ENCODE results near the gene PGRMC2.

Gene PGRMC2

GRCh38 chr4:128311659-128312403 lies 24.2 kb upstream of the PGRMC2 start:
- no peak for DNase-seq (ENCODE audit: low read depth)
- TF ChIP-seq CTCF (IDR thresholded peaks at IDR 0.05; ENCODE audit: control insufficient read depth, insufficient read depth, low read depth, low read length, missing control alignments) = no peak
- no peak overlapping the region for H3K4me3 ChIP-seq (ENCODE audit: control insufficient read depth, low read depth, low read length)

GRCh38 chr4:128310266-128310697 lies 22.7 kb upstream of the PGRMC2 start:
- H3K4me3 ChIP-seq (ENCODE audit: control insufficient read depth, low read depth, low read length) = no peak overlapping the region
- TF ChIP-seq CTCF (IDR thresholded peaks at IDR 0.05; ENCODE audit: control insufficient read depth, insufficient read depth, low read depth, low read length, missing control alignments) = peak; percentile 20
- no peak for DNase-seq (ENCODE audit: low read depth)

GRCh38 chr4:128309585-128309984 lies 22.0 kb upstream of the PGRMC2 start:
- TF ChIP-seq CTCF (IDR thresholded peaks at IDR 0.05; ENCODE audit: control insufficient read depth, insufficient read depth, low read depth, low read length, missing control alignments) = no peak

GRCh38 chr4:128308986-128309385 lies 21.4 kb upstream of the PGRMC2 start:
- no peak for TF ChIP-seq CTCF (IDR thresholded peaks at IDR 0.05; ENCODE audit: control insufficient read depth, insufficient read depth, low read depth, low read length, missing control alignments)
- no peak overlapping the region for H3K4me3 ChIP-seq (ENCODE audit: control insufficient read depth, low read depth, low read length)
- no peak for DNase-seq (ENCODE audit: low read depth)

More at GRCh38 chr4:128309585-128309984, 22.0 kb upstream of the PGRMC2 start:
- H3K4me3 ChIP-seq (ENCODE audit: control insufficient read depth, low read depth, low read length) = no peak overlapping the region
- DNase-seq (ENCODE audit: low read depth) = no peak

- no peak overlapping the region for H3K4me3 ChIP-seq (ENCODE audit: control insufficient read depth, low read depth, low read length)
- DNase-seq (ENCODE audit: low read depth) = no peak
Observed at GRCh38 chr4:128307123-128307571, 19.5 kb upstream of the PGRMC2 start.

GRCh38 chr4:128305942-128306341 lies 18.3 kb upstream of the PGRMC2 start:
- no peak overlapping the region for H3K4me3 ChIP-seq (ENCODE audit: control insufficient read depth, low read depth, low read length)
- no peak for DNase-seq (ENCODE audit: low read depth)
- no peak for TF ChIP-seq CTCF (IDR thresholded peaks at IDR 0.05; ENCODE audit: control insufficient read depth, insufficient read depth, low read depth, low read length, missing control alignments)

More at GRCh38 chr4:128307123-128307571, 19.5 kb upstream of the PGRMC2 start:
- TF ChIP-seq CTCF (IDR thresholded peaks at IDR 0.05; ENCODE audit: control insufficient read depth, insufficient read depth, low read depth, low read length, missing control alignments) = no peak

Measured in AG09309 (cell line).